Measurements from ENCODE around the gene TENM3.

TENM3 gene

DNA sequence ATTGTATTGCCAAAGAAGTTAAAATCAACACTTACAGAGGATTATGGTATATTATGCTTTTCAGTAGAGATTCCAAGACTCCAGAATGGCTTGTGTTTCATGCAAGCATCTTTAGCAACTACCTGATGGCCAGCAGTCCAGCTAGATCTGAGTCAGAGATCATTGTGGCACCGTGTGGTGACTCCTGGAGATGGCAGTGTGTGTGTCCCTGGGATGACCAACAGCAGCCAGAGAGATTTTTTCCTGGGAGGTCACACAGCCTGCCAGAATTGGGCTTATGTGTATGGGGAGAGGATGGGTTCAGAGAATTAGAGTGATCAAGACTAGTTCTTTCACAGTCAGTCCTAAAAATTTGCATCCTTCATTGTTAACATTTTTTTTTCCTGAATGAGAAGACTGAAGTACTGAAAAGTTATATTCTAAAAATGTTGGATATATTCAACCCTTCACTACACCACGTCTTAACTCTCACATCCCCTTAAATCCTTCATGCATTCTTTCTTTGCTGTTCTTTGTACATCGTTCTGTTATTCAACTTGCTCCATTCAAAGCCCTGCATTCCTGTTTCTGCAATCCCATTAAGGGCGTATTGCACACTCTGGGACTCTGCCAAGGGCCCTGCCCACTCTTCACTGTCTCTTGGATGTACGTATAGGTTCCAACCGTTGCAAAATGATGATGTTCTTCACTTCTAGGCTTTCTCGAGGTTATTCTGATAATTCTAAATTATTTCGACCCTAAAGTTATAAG lies 12.4 kb downstream of the TENM3 start:
- DNase-seq: no peak

DNA sequence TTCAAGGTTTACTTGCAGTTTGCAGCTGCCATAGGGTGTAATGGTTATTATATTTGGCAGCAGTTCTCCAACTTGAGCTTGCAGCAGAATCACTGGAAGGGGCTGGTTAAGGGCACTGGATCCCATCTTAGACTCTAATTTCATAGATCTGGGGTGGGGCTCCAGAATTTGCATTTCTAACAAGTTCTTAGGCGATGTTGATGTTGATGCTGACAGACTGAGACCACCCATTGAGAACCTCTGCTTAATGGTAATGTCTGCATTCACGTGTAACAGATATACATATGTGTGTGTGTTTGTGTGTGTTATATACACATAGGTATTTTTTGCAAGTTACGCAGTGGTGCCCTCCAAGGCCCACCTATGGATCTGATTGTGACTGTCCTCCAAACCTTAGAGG lies 13.8 kb downstream of the TENM3 start:
- no peak for DNase-seq

DNA sequence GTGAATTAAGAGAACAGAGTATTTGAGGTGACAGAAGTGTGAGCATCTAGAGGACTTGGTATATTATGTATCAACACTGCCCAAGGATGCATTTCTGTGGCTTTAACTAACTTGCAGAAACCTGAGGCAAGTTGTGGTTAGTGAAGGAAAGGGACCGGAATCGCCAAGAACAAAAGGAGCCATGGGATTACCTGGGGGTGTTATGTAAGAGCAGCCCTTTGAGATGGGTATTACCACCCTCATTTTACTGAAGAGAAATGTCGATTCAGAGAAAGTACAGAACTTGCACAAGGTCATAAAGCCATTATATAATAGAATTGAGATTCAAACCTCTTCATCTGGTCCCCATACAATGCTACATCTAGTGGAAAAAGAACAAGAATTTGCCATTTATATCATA lies 14.3 kb downstream of the TENM3 start:
- DNase-seq: no peak

DNA sequence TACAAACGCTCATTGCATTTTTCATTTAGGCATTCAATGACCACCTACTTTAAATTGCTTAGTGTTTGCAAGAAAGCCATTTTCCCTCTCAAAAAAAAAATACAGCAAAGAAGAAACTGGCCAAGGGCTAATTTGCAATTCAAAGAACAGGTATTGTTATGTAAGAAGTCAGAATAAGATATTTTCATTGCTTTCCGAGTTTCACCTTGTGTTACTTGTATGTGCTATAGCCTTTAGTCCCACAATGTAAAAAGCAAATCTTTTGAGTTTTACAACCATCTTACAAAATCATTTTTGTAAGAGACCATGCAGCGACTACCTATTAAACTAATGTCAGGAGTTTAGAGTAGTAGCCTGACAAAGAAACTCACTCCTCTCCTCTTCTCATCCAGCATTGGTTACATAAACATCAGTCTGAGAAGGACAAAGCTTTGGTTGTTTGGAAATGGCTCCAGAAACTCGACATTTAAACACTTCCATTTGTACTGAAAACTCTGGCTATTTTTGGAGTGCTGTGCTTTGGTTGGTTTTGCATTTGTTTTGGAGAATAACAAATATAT lies 15.3 kb downstream of the TENM3 start:
- DNase-seq: no peak

DNA sequence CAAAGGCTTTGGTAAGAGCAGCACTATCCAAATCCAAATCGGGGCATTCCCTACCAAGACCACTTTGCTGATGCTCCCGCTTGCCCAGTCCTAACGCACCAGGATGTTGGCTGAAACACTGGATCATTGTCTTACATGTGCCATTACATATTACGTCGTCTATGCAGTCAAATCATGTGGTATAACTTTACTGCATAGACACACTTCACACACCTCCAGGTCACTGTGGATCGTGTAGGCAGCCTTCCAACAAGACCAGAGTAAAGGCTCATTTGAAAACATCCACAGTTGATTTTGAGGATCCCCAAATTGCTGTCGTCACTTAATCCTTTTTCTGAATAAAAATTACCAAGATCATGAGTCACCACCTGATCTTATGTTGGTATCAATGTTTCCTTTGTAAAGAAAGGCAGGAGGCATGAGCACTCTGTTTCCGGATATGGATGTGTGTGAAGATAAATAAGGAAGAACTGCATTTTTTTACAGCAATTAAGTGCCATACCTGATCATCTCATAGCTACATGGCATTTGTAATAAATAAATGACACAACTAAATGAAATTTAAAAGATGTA lies 18.5 kb downstream of the TENM3 start:
- no peak for DNase-seq

DNA sequence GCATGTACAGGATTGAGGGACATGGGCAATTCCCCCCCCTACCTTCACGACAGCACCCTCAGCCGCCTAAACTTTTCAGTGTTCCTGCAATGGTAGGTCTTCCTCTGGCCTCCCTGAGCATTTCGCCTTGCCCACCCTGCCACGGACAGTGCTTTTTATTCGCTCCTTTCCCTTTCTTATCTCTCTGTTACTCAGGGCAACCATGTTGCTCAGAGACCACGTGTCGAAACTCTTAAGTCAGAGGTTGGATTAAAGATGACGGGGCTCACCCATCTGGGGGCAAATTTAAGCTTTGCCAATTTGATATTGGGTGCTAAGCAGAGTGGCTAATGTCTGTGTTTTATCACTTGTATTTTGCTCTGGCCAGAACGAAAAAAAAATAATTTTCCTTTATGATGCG lies 20.4 kb downstream of the TENM3 start:
- DNase-seq: no peak

DNA sequence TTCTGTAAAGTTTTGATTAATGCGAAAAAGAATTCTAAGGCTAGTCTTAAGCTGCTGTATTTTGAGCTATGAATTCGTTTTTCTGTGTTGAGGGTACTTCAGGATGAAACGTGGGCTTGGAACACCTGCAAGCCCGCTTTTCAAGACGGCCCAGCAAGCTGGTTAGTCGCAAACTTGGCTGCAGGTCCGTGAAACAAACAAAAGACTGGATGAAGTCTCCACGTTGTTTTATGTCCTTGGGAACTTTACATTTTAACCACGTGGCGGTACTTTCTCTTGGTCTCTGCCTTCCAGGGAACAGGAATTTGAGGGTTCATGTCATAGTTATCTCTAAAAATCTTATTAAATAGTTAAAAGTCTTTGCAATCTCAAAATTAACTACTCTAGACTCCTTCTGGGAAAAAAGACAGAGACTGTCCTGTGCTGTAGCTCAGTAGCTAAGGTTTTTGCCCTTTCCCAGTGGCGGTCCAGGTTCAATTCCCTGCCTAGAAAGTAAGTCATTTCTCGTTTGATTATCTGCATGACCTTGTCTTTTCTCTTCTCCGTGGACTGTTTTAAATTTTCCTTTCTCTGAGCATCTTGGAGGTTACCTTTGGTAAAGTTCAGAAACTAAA lies 21.0 kb downstream of the TENM3 start:
- DNase-seq: no peak

DNA sequence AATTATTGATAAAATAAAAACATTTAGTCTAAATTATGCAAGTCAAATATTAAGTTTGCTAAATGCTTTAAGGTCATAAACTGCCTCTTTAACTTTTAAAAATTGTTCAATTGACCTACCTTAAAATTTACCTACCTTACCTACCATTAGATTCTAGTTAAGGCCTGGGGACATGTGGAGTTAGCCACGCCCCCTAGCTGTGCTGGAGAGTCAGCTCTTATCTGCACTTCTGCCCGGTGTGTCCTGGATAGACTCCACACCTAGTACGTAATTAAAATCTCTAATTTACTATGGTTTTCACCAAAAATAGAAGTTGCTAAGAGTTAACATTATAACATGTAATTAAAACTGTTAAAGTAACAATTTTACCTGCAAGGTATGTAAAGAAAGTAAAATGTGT lies 22.7 kb downstream of the TENM3 start:
- DNase-seq: no peak

DNA sequence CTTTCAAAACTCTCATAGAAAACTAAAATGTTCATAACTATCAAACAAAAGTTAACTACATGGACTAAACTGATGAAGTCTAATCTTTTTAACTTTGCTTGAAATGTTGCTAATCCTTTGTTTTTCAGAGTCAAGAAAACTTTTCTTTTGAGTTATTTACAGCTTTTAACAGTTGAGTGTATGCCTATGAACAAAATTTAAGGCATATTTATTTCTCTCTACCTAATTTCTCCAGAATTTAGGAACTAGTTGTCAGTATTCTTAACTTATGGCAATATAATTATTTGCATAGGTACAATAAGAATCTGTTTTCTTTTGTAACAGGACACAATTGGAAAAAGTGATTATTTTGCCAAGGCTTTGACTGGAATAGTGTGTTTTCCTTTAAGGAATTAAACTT lies 23.8 kb downstream of the TENM3 start:
- DNase-seq: no peak

DNA sequence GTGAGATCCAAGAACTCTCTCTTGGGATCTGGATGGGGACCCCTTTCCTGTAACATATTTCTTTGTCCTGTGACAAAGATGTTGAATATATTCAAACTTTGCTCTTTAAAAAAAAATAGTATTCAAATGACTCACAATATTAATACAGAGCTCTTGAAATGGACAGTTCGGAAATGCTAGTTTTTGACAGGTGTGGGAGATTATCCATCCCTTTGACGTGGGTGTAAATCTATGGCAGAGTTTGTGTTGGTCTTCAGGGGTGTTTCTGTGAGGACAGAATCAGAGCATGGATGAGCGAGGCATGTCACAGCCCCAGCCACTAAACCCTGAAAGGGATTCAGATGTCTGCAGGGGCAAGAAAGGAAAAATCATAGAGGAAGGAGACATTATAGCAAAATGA lies 25.8 kb downstream of the TENM3 start:
- no peak for DNase-seq

DNA sequence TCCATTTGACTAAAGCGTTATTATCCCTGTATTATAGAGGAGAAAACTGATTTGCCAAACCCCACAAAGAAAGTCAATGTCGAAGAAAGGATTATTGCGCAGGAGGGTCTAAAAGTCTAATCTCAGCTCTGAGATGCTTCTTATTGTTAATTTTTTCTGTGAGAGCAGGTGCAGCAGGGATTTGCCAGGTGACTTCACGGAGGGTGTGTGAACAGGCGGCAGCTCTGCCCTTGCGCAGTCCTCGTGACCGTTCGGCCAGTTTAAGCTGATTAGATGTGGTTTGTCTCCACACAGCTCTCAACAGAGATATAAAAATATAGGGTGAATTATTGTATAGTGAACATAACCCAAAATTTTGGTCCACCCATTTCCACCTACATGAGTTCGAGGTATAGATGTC lies 28.5 kb downstream of the TENM3 start:
- no peak for DNase-seq

DNA sequence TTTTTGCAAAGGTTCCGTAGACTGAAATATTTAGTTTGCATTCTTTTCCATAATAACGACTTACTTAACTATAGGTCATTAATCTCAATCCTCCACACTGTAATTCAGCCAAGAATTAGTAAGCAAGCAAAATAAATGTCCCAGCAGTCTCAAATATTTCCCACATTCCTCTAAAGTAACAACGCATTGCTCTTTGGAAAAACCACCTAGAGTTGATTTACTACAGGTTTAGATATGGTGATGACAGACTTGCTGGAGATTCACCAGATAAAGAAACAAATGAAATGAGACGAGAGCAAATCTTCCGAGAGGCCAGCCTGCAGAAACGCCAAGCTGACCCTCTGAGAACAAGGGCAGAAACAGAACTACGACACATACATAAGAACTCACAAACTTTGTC lies 28.9 kb downstream of the TENM3 start:
- no peak for DNase-seq

DNA sequence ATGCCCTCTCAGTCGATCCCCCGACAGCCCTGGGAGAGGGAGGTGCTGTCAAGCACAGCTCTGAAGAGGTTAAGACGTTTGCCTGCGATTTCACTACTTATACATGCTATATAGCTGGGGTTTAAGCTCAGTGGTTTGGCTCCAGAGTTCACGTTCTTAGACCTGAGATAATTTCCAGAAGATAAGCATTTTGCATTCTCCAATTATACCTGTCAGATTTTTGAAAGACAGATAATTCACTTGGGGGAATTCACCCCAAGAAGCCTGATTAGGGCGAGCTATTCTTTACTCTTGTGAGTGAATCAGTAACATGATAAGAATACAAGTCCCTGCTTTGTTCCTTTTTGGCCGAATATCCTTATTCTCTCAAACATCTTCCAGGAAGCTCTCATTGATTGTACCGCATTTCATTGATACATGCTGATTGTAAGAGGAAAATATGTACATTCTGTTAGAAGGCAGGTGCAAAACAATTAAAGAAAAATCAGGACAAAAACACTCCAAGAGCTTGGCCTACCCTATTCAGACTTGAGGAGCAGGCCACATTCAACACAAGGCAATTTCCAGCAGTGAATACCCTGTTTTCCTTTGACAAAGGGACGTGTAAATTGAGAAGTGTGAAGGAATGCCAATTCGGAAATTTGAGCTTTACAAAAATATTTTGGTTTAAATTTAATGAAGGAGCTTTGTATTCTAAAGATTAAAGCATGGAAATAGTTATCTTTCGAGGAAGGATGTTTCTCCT lies 30.2 kb downstream of the TENM3 start:
- no peak for DNase-seq

DNA sequence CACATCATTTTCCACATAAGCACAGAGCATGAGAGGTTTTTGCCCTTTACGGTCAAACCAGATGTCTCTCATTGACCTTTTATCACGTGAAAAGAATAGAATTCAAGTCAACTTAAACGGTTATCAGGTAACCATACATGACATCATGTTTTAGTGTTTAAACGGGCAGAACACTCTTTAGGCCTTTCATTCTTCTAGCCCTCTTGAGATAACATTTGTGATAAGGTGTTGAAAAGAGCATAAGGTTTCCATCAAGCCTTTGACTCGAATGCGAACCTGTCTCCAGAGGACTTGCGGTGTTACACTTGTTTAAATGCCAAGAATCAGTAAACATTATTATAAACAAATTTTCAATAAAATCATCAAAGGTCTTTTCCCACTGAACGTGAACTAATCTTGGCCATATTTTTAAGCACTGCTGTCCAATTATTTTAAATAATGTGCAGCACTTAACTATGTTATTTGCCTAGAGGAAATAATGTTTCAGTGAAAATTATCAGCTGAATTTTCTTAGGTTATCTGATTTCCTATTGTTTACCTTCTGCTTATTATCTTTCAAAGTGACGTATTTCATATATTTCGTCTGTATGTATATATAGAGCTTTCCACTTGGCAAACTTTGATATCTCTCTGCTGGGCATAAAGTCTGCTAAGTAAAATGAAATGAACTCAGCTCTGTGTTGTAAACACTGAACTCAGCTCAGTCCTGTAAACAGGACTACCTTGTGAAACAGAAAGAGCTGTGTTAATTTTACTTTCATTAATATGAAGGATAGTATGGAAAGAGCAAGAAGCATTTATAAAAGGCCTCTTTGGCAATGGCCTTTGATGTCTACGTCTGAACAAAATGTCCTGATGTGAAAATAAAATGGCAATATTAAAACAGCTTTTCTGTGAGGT lies 33.3 kb downstream of the TENM3 start:
- no peak for DNase-seq

DNA sequence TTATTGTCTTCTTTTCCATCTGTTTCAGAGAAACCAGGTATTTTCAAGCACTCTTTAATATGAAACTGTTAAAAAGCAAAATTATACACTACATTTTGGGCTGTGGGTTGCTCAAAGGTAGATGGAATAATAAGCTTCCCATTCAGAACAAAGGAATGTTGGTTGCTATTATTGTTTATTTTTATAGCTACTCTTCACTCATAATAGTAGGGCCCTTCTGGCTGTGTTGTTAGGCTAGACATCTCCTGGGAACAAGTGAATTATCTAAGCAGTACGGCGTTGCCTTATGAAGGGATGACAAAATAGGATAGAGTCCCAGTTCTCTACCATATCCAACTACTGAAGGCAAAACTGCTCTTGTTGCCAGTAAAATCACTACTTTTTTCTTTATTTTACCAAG lies 34.2 kb downstream of the TENM3 start:
- DNase-seq: no peak

DNA sequence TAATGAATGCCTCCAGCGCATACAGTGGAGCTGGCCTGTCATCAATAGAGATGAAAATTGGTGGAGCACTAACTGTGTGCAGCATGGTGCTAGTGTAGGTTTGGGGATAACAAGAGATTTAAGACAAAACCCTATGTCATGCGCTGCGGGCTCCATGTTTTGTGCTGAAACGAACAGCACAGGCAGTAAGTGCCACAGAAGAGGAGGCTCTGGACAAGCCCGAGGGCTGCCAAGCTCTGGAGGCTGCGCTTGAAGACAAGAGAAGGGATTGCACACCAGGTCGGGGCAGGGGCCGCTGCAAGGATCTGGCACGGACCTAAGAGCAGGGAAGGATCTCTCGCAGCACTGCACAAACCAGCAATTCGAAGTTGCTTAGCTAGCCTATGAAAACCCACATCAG lies 35.5 kb downstream of the TENM3 start:
- DNase-seq: no peak

DNA sequence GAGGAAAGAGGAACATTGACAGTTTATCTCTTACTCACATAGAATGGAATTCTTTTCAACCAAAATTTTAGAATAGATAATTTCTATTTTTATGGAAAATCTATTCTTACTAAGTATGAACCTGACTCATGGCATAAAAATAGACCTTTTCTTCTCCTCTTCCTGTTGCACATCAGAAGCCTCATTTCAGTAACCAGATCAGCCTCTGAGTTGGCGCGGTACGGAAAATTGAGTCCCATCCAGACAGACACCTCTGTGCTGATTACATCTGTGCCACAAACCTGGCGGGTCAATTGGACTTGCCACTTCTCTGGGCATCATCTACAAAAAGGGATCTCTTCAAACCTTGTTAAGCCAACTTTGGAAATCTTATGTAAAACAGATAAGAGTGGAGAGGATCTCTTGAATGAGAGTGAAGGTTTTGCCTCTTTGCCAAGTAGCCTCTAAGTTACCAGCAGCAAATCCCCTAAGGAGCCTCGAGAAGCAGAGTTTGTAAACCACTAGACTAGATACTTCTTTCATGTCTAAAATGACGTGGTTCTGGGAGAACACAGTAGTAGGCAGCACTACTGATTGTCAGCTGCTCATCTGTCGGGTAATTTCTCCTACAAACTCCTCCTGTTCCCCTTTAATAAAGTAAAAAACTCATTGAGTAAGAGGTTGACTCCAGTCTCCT lies 37.4 kb downstream of the TENM3 start:
- DNase-seq: no peak

DNA sequence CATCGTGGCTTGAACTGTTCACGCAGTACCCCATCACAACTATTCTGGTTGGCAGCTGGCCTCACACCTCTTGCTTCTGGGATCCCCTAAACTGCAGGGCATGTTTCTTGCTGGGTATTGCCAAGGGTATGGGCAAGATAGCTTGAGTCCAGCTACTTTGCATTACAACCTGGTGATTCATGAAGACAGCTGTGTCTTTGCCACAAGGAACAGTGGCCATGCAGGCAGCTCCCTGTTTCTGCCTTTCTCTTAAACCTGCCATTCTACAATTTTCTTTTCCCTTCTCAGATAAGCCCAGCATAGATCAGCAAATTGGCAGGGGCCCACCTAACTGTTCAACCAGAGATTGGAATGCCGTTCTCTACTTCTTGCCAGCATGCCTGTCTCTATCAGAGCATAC lies 42.8 kb downstream of the TENM3 start:
- DNase-seq: no peak

DNA sequence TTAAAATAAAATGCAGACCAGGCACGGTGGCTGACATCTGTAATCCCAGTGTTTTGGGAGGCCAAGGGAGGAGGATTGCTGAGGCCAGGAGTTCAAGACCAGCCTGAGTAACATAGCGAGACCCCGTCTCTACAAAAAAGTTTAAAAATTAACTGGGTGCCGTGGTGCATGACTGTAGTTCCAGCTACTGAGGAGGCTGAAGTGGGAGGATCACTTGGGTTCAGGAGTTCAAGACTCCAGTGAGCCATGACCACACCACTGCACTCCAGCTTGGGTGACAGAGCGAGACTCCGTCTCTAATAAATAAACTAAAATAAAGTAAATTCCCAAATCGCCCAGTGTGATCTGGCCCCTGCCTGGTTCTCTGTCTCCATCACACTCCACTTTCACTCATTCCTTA lies 43.7 kb downstream of the TENM3 start:
- DNase-seq: no peak

DNA sequence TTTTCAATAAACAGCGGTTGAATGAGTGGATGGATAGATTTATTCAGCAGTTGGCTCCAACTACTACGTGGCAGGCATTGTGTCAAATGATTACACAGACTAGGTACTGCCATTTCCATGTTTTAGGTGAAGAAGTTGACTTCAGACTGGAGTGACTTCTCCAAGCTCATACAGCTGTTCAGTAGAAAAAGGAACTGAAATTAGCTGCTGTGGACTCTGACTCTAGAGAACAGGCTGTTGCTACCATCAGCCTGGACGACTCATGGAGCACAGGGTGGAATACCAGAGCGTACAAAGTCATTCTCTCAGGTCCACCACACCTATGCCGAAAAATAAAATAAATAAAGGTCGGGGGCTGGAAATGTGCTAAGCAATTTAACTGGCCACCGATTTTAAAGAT lies 45.3 kb downstream of the TENM3 start:
- no peak for DNase-seq

DNA sequence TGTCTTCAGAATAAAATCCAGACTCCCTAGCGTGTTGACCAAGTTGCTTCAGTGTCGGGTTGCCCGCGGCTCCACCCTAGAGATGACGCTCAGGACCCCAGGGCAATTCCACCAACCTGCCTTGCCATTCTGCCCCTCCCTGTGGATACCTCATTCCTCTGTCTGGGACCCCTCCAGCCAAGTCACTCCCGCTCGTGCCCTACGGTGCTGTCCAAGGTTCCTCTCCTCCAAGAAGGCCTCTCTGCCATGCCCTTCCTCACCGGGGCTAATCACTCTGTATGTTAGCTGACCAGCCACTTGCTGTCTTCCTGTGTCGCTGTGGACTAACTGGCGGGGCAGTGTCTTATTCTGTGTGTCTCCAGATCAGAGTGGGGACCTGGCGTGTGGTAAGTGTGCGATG lies 46.6 kb downstream of the TENM3 start:
- no peak for DNase-seq

DNA sequence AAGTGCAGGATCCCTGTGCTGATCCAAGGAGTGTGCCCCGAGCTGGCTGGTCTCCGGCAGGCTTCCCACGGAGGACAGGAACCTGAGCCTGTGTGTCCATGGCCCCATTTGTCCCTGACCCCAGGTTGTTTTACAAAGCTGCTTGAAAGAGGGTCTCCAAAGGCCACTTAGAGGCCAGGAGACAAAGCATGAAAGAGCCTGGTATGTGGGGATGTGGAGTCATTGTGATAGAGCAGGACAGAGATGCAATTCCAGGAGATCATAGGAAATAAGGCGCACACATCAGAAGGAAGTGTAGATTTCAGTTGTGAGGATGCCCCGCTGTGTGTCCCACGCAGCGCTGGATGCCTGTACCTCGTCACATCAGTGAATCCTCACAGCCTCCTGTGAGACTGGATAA lies 48.0 kb downstream of the TENM3 start:
- no peak for DNase-seq

All from stimulated activated CD4-positive, alpha-beta T cell treated with anti-CD3 and anti-CD28 coated beads, Interleukin-15, amount 100 ng/mL, for 24 hours (primary cell).